Brain pericyte (primary cell): Measurements from ENCODE around the gene TGIF1.
"Not testable (repeated sequence)": the region's sequence is repeated elsewhere in the genome, so short reads cannot be mapped to it uniquely, and the experiment has no call there.

Experiments
- DNase-seq: peaks from one replicate; pipeline ENCODE4 v3.0.0-alpha.2; 2012; ENCODE audit warnings: low read depth, low spot score

TGIF1 gene

DNA sequence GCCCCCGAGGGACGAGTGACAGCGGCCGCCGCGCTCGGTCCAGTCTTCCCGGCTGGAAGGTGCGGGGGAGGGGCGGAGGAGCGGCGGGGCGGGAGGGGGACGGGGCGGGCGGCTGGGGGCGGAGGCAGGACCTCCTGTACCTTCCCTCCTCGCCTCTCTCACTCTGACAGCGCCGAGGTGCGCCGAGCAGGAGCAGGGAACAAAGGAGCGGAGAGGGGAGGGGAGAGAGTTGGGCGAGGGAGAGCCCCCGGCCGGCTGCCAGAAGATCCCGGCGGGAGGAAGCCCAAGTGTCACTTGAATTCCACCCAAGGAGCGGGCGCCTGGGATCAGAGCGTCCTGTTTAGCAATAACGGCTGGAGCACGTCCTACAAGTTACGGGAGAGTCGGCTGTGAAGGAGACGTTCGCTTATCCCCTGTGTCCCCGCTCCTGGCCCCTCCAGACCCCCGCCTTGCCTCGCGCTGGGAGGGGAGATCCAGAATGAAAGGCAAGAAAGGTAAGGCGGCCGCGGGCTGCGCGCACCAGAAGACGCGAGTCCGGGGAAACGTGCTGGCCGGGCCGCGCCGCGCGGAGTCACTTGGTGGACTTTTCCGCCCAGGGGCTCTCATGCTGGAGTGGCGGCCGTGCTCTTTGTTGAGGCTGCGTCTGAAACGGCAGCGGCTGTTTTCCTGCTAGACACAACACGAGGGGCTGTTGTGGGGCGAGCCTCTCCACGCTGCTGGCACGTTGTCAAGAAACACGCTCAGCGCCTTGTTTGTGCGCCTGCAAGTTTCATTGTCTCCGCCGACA is at the start of gene TGIF1:
TGIF1 (plus strand) TSS at position 161 of the 787 bp plus-strand sequence; CDS start at position 479, 318 bp downstream.
- no peak for DNase-seq

DNA sequence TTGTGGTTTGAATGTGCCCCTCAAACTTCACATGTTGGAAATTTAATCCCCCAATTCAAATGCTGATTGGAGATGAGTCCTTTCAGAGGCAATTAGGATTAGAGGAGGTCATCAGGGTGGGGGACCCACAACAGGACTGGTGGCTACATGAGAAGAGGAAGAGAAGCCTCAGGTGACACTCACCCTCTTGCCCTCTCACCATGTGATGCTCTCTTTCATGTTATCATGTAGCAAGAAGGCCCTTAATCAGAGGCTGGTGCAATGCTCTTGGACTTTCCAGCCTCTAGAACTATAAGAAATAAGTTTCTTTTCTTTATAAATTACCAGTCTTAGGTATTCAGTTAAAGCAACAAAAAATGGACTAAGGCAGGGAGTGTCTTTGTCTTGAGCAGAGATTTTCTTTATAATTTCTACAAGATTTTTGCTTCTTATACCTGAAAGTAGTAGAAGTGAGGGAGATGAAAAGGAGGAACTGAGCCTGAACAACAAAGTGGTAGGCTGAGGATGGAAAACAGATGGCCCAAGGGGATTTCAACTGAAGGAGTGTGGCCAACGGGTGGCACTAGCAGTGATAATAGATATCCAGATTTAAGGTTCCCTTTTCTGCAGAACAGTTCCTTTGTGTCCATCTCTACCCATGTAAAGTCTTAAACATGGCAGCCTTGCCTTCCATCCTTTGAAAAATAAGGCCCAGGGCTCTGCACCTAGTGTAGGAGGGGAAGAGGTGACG is 49.2 kb upstream of the TGIF1 start:
- DNase-seq: no peak

DNA sequence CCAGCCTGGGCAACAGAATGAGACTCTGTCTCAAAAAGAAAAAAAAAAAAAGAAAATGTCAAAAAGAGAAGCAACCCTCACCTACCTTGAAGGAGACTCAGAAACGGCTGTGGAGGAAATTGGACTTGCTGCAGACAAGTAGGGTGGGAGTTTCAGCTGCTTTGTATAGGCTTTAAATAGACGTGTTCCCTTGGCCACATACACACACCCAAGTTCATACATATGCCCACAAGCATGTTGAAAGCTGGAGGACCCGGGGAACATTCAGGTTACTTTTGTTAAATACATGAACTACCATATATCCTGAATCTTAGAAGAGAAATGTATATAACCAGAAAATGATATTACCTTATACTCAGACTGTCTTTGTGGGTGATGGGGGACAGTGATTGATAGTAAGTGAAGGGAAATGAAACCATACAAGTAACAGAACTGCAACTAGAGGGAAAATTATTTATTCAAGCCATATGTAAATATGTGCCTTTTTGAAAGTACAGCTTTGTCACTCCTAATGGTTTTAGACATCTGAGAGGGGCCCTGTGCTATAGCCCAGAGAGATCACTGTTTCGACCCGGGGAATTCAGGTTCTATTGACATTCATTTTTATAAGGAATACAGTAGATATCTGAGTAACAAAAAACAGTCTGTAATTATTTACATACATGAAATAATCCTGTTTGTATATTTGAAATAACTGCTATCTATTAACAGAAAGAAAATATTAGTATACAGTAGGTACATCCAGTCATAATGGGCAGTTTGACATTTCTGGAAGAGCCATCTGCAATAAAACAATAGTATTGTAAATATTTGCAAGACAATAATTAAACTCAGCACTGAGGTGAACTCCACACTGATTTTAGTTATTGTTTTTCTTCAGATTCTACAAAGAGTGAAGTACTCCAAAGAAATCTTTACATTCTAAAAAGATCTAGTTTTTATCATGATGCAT is 48.0 kb upstream of the TGIF1 start:
- DNase-seq: no peak

DNA sequence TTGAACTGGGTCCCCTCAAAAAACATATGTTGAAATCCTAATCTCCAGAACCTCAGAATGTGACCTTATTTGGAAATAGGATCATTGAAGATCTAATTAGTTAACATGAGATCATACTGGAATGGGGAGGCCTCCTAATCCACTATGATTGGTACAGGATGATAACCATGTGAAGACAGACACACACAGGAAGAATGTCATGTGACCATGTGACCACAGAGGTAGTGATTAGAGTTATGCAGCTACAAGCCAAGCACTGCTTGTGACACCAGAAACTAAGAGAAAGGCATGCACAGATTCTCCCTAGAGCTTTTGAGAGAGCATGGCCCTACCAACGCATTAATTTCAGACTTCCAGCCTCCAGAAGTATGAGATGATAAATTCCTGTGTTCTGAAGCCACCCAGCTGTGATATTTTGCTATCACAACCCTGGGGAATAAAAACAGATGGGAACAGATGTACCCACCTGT is 47.0 kb upstream of the TGIF1 start:
- no peak for DNase-seq

DNA sequence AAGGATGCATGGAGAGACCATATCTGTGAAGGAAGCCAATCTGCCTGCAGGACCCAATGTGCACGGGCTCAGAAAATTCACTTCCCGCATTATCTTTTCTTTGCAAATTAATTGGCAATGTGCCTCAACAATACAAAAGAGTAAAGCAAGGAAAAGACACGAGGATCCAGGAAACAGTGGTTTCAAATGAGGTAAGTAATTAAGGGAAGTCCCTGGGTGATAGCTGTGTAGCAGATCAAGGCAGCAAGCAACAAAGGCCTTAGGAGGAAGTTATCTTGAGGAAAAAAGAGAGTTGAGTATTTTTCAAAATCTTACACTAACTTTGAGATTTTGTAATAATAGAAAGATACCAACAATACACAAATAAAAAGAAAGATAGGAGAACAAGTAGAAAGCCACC is 44.3 kb upstream of the TGIF1 start:
- no peak for DNase-seq

DNA sequence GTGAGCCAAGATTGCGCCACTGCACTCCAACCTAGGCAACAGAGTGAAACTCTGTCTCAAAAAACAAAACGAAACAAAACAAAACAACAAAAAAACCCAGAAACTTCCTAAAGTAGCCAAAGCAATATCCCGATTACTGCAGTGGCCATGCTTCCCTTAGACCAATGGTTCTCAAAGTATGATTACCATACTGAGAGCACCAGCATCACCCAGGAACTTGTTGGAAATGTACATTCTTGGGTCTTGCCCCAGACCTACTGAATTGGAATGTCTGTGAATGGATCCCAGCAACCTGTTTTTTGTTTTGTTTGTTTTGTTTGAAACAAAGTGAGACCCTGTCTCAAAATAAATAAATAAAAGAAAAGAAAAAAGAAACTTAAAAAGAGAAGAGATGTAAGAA is 41.9 kb upstream of the TGIF1 start:
- DNase-seq: no peak

DNA sequence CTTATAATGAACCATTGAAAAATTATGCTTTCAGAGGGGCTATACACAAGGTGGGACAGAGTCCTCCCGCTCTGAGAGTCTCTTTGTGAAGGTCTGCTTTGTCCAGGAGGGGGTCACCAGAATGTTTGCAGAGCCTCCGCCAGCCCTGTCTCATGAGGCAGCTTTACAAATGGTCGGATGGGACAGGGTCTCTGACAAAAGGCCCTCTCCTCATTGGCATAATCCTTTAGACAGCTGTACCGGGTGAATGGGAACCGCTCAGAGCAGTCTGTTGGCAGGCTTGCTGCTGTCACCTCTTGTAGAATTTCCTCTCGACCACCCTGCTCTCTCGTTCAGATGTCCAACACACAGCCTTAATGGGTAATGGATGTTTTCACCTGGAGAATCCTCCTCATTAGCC is 40.2 kb upstream of the TGIF1 start:
- DNase-seq: no peak

DNA sequence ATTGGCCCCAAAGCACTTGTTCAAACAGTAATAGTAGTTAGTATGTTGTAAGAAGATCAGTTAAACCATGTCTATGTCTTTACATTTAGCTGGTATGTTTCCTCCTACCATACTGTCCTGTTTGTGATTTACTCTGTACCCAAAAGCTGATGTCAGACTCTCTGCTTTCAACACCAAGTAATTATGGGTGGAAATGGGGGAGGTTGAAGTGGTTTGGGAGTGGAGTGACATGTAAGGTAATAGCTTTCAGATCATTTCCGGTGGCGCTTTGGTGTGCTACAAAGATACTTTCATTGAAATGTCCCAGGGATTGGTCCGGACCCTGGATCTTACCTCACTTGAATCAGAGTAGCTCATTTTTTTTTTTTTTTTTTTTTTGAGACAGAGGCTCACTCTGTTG is 39.7 kb upstream of the TGIF1 start:
- DNase-seq: no peak

DNA sequence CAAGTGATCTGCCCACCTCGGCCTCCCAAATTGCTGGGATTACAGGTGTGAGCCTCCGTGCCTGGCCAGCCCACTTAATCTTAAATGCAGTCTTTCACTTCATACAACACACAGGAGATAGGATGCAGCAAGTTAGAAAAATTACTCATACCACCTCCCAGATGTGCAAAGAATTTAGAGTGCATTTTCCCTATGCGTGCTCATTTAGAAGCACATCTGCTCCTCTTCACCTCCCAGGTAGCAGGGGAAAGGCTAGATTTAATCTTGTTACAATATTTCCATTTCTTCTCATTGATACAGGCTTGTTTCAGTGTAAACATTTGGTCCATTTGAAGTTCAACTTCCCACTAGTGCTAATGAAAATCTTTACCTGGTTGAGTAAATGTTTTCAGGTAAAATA is 39.1 kb upstream of the TGIF1 start:
- not testable (repeated sequence) for DNase-seq

DNA sequence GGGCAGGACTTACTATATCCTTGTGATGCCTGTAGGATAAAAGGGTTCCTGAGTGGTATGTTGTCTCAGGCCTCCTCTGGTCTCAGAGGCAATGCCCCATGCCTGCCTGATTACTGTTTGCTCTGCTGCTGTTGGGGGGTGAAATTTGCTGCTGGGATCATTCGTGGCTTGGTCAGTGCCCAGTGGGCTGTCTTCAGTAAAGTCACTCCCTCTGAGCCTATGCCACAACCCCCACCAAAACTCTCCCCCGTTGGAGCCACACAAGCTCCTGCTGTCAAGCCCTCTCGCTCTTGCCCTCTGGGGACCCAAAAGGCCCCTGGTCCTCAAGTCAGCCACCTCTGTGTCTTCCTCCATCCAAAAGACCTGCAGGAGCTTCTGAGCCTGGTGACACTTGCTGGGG is 38.6 kb upstream of the TGIF1 start:
- DNase-seq: no peak

DNA sequence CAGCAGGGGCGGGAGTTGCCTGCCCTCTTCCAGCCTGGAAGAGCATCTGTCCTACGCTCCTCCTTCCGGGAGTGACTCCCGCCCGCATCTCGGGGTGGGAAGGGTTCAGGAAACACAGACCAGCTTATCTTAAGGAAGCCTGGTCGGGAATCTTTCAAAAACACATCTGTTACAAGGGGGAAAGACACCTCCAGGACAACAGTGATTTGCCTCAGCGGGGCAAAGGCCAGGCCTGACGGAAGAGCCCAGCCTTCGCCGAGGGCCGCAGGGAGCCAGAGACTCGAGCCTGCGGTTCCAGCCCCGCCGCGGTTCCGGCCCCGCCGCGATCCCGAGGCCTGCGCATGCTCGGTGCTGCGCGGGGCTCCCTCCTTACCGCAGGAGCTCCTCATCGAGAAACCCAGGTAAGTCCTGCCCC is 38.1 kb upstream of the TGIF1 start:
- DNase-seq: no peak

DNA sequence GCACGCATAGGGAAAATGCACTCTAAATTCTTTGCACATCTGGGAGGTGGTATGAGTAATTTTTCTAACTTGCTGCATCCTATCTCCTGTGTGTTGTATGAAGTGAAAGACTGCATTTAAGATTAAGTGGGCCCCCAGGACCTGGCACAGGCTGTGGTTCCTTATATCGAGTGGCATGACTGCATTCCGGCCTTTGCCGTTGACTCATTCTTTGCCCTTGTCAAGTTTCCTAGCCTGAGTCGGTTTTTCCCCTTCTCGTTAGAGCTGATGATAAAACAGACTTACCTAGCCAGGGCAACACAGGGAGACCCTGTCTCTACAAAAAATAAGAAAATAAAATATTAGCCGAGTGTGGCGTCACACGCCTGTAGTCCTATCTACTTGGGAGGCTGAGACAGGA is 37.4 kb upstream of the TGIF1 start:
- not testable (repeated sequence) for DNase-seq

DNA sequence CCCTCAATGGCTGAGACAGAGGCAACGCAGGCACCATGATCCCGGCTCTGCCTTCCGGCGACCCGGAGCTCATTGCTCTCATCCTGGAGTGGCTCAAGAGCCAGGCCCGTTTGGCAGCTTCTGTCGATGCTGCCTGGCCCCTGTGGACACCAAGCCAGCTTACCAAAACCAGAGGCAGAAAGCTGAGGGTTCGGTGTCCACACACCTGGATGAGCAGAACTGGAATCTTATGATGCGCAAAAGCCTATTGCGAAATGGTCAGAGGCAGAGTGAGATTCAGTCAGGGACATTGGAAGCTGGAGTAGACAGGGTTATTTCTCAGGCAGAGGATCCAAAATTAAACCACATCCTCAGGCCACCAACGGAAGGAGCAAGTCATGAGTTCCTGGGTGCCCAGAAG is 34.9 kb upstream of the TGIF1 start:
- no peak for DNase-seq

DNA sequence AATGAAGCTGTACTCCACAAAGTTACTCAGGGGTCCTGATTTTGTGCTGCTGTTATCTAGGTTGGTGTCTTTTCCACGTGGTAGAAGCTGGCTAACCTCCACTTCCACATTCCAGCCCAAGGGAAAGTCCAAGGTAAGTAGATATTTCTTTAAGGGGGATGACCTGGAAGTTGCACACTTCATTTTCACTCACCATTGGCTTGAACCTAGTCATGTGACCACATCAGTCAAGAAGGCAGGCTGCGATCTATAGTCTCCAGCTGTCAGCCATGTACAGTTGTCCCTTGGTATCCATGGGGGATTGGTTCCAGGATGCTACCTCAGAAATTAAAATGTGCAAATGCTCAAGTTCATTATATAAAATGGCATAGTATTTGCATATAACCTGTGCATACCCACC is 31.9 kb upstream of the TGIF1 start:
- DNase-seq: no peak

DNA sequence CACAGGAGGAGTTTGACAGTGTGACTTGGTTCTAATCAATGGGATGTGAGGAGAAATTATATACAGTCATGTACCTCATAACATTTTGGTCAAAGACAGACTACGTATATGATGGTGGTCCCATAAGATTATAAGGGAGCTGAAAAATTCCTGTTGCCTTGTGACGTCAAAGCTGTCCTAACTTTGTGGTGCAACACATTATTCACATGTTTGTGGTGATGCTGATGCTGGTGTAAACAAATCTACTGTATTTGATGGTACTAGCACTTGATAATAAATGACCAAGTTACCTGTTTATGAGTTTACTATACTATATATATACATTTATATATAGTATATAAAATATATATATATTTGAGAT is 29.1 kb upstream of the TGIF1 start:
- no peak for DNase-seq

DNA sequence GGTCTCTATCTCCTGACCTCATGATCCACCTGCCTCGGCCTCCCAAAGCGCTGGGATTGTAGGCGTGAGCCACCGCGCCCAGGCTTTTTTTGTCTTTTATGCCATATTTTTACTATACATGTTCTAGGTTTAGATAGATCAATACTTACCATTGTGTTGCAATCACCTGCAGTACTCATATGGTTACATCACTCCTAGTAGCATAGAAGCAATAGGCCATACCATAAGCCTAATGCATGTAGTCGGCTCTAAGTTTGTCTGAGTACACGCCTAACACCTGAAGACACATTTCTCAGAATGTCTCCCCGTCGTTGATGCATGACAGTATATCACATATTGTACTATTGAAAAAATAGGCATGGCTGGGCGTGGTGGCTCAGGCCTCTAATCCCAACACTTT is 27.1 kb upstream of the TGIF1 start:
- DNase-seq: no peak

DNA sequence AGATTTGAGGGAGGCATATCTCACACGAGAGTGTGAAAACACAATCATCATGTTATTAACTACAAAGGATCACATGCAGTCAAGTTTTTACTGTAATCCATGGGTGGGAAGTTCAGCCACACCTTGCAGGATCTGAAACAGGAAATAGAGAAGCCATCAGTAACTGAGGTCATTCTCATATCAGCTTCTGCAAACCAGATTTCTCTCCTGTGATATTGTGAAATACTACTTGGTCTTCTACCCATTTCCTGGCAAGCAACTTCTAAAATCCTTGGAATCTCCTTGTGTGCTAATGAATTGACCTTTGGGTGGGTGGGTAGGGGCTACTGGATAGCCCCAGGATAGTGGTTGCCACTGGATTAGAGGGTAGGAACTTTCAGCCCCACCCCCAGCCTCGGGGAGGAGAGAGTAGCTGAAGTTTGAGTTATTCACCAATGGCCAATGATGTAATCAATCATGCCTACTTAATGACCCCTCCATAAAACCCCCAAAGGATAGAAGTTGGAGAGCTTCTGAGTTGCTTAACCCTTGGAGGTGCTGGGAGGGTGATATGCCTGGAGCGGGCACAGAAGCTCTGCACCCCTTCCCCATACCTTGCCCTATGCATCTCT is 25.6 kb upstream of the TGIF1 start:
- DNase-seq: no peak

DNA sequence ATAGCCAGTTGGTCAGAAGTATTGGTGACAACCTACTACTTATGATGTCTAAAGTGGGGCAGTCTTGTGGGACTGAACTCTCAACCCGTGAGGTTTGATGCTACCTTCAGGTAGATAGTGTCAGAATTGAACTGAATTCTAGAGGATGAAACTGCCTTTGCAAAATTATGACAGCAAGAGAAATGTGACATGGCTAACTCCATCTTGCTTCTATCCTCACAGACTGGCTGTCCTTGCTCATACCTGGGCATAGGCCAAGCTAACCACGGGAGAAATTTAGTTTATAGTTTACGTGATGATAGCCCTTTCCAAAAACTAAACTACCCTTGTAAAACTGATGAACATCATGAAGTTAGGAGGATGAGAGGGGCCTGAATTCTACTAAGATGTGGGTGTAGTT is 24.9 kb upstream of the TGIF1 start:
- DNase-seq: no peak

DNA sequence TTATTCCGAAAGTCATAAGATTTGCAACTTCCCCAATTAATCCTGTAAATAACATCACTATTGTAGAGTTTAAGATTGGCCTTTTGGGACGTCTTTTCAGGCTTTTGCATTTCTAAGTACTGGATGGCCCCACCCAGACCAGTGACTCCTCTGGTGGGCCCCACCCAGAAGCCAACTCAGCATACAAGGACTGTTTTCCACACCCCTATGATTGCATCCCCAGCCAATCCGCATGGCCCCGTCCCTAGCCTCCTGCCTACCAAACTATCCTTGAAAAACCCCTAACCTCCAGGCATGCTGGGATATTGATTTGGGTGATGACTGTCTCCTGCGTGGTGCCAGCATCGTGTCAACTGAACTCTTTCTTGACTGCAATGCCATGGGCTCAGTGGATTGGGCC is 24.5 kb upstream of the TGIF1 start:
- DNase-seq: no peak

DNA sequence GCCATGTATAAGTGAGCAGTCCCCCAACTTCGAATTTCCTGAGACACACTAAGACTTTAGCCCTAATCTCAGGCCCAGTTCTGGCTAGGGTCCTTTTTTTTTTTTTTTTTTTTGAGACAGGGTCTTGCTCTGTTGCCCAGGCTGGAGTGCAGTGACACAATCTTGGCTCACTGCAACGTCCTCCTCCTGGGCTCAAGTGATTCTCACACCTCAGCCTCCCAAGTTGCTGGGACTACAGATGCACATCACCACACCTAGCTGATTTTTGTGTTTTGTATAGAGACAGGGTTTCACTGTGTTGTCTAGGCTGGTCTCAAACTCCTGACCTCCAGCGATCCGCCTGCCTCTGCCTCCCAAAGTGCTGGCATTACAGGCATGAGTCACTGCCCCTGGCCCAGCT is 23.9 kb upstream of the TGIF1 start:
- no peak for DNase-seq

DNA sequence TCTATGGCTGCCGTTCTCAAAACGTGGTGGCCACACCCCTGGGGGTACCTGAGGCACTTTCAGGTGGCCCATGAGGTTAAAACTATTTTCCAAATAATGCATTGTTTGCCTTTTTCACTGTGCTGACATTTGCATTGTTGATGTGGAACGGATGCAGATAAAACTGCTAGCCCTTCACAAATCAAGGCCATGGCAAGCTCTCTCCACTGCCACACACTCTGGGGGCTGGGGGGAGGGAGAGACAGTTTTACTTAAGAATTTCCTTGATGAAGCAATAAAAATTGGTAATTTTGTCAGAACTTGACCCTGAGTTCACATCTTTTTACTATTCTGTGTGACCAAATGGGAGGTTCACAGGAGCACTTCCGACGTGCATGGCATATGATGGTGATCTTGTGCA is 22.0 kb upstream of the TGIF1 start:
- DNase-seq: no peak

DNA sequence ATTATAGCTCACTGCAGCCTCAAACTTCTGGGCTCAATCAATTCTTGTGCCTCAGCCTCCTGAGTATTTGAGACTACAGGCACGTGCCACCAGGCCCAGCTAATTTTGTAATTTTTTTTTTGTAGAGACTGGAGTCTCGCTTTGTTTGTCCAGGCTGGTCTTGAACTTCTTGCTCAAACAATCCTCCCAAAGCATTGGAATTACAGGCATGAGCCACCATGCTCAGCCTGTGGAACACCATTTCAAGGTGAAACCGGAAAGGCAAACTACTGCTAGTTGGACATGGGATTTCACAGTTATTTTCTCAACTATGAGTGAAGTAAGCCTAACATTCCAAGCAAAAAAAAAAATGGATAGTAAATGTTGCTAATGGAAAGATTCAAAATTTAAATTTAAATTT is 20.9 kb upstream of the TGIF1 start:
- no peak for DNase-seq
